HG03135 (cell line): ENCODE measurements around the gene SIGLEC15.
"Not testable (repeated sequence)": the region's sequence is repeated elsewhere in the genome, so short reads cannot be mapped to it uniquely, and the experiment has no call there.

Experiments
- ATAC-seq: cut with Tn5 transposase; IDR thresholded peaks from one replicate; pipeline ENCODE4 v1.9.1; 2021; ENCODE audit warnings: mild to moderate bottlenecking, moderate library complexity; ENCODE audit not compliant: unreplicated experiment

The SIGLEC15 gene

GRCh38 chr18:45825258-45826044 is at the start of gene SIGLEC15:
Gene SIGLEC15, plus strand, starts transcription at chr18:45825675. Its CDS starts 54 bp downstream, at chr18:45825729.
- no peak for ATAC-seq

GRCh38 chr18:45775743-45776142 is 49.7 kb upstream of the SIGLEC15 start:
- no peak for ATAC-seq

- no peak for ATAC-seq
Observed at GRCh38 chr18:45777393-45777792, 48.1 kb upstream of the SIGLEC15 start.

GRCh38 chr18:45780568-45780967 is 44.9 kb upstream of the SIGLEC15 start:
- no peak for ATAC-seq

- no peak for ATAC-seq
Observed at GRCh38 chr18:45782662-45783061, 42.8 kb upstream of the SIGLEC15 start.

- ATAC-seq: no peak
Observed at GRCh38 chr18:45783097-45784075, 42.1 kb upstream of the SIGLEC15 start.

- ATAC-seq: peak; percentile 63
Observed at GRCh38 chr18:45785134-45785533, 40.3 kb upstream of the SIGLEC15 start.

- ATAC-seq: no peak
Observed at GRCh38 chr18:45786941-45787340, 38.5 kb upstream of the SIGLEC15 start.

GRCh38 chr18:45787346-45787745 is 38.1 kb upstream of the SIGLEC15 start:
- no peak for ATAC-seq

- no peak for ATAC-seq
Observed at GRCh38 chr18:45788861-45789260, 36.6 kb upstream of the SIGLEC15 start.

- no peak for ATAC-seq
Observed at GRCh38 chr18:45792506-45793263, 32.8 kb upstream of the SIGLEC15 start.

- ATAC-seq: no peak
Observed at GRCh38 chr18:45793264-45793965, 32.1 kb upstream of the SIGLEC15 start.

GRCh38 chr18:45801416-45802004 is 24.0 kb upstream of the SIGLEC15 start:
- ATAC-seq: no peak

GRCh38 chr18:45802814-45803492 is 22.5 kb upstream of the SIGLEC15 start:
- ATAC-seq: no peak

GRCh38 chr18:45805551-45805950 is 19.9 kb upstream of the SIGLEC15 start:
- no peak for ATAC-seq

GRCh38 chr18:45806226-45806625 is 19.2 kb upstream of the SIGLEC15 start:
- ATAC-seq: no peak

- not testable (repeated sequence) for ATAC-seq
Observed at GRCh38 chr18:45807144-45807543, 18.3 kb upstream of the SIGLEC15 start.

GRCh38 chr18:45814733-45815132 is 10.7 kb upstream of the SIGLEC15 start:
- ATAC-seq: not testable (repeated sequence)

GRCh38 chr18:45817543-45817942 is 7.9 kb upstream of the SIGLEC15 start:
- ATAC-seq: no peak
